ENCODE data around the gene TENM4.

Gene TENM4

GRCh38 chr11:79296141-79296540, 144.7 kb downstream of the TENM4 start:
- DNase-seq (ENCODE audit: low read depth in 2 of 2), result no peak

- no peak for DNase-seq (ENCODE audit: low read depth in 2 of 2)
Measured at GRCh38 chr11:79294845-79295731, 145.7 kb downstream of the TENM4 start.

- no peak for DNase-seq (ENCODE audit: low read depth in 2 of 2)
Measured at GRCh38 chr11:79291948-79292347, 148.9 kb downstream of the TENM4 start.

GRCh38 chr11:79290761-79291160, 150.1 kb downstream of the TENM4 start:
- no peak for DNase-seq (ENCODE audit: low read depth in 2 of 2)

GRCh38 chr11:79287952-79288351, 152.9 kb downstream of the TENM4 start:
- DNase-seq (ENCODE audit: low read depth in 2 of 2), result no peak

- no peak for DNase-seq (ENCODE audit: low read depth in 2 of 2)
Measured at GRCh38 chr11:79285756-79286155, 155.1 kb downstream of the TENM4 start.

GRCh38 chr11:79276736-79277325, 164.0 kb downstream of the TENM4 start:
- DNase-seq (ENCODE audit: low read depth in 2 of 2), result no peak

GRCh38 chr11:79274636-79275331, 166.0 kb downstream of the TENM4 start:
- no peak for DNase-seq (ENCODE audit: low read depth in 2 of 2)

- DNase-seq (ENCODE audit: low read depth in 2 of 2), result no peak
Measured at GRCh38 chr11:79273781-79274180, 167.0 kb downstream of the TENM4 start.

GRCh38 chr11:79269611-79270307, 171.1 kb downstream of the TENM4 start:
- DNase-seq (ENCODE audit: low read depth in 2 of 2), result no peak

- DNase-seq (ENCODE audit: low read depth in 2 of 2), result no peak
Measured at GRCh38 chr11:79266396-79266795, 174.4 kb downstream of the TENM4 start.

GRCh38 chr11:79265756-79266322, 175.0 kb downstream of the TENM4 start:
- no peak for DNase-seq (ENCODE audit: low read depth in 2 of 2)

GRCh38 chr11:79264284-79264683, 176.5 kb downstream of the TENM4 start:
- DNase-seq (ENCODE audit: low read depth in 2 of 2), result no peak

GRCh38 chr11:79263001-79263400, 177.8 kb downstream of the TENM4 start:
- no peak for DNase-seq (ENCODE audit: low read depth in 2 of 2)

GRCh38 chr11:79262221-79262620, 178.6 kb downstream of the TENM4 start:
- no peak for DNase-seq (ENCODE audit: low read depth in 2 of 2)

GRCh38 chr11:79261684-79262083, 179.1 kb downstream of the TENM4 start:
- DNase-seq (ENCODE audit: low read depth in 2 of 2), result no peak

GRCh38 chr11:79259800-79260199, 181.0 kb downstream of the TENM4 start:
- no peak for DNase-seq (ENCODE audit: low read depth in 2 of 2)

GRCh38 chr11:79258576-79258975, 182.3 kb downstream of the TENM4 start:
- no peak for DNase-seq (ENCODE audit: low read depth in 2 of 2)

GRCh38 chr11:79255965-79256364, 184.9 kb downstream of the TENM4 start:
- no peak for DNase-seq (ENCODE audit: low read depth in 2 of 2)

- DNase-seq (ENCODE audit: low read depth in 2 of 2), result no peak
Measured at GRCh38 chr11:79253280-79253679, 187.6 kb downstream of the TENM4 start.

GRCh38 chr11:79249295-79249993, 191.4 kb downstream of the TENM4 start:
- no peak for DNase-seq (ENCODE audit: low read depth in 2 of 2)
